ENCODE data around the gene PIM2. TPM values are rescaled to one million over a fixed set of nuclear protein-coding genes. Genes with fewer than 3 reads are reported as not detected.

Gene PIM2
- total and polyA plus RNA-seq, 2 of the 13 experiments (the other 11 are each of a cell fraction or from before 2014, with no cell fraction given), result 14.4 to 15.8 TPM

GRCh38 chrX:48957827-48958634, 39.2 kb upstream of the PIM2 start (continued):
- TF ChIP-seq ZNF280D (CRISPR knock-in tag; IDR thresholded peaks at IDR 0.05) (no peak), ZNF550 (CRISPR knock-in tag; IDR thresholded peaks at IDR 0.05; ENCODE audit: borderline replicate concordance) (no peak), ZNF503 (CRISPR knock-in tag; IDR thresholded peaks at IDR 0.05) (no peak), NCOA5 (CRISPR knock-in tag; IDR thresholded peaks at IDR 0.05) (no peak), CREB3 (CRISPR knock-in tag; IDR thresholded peaks at IDR 0.05) (no peak), GFI1 (CRISPR knock-in tag; IDR thresholded peaks at IDR 0.05; ENCODE audit: borderline replicate concordance) (no peak), FOXO1 (CRISPR knock-in tag; IDR thresholded peaks at IDR 0.05) (peak; percentile 47; the same call in 1 of the 2 replicates), NCOR1 (IDR thresholded peaks at IDR 0.05; ENCODE audit: borderline replicate concordance, low read length) (peak; percentile 72; the same call in 1 of the 2 replicates), ZC3H4 (CRISPR knock-in tag; IDR thresholded peaks at IDR 0.05; ENCODE audit: borderline replicate concordance) (no peak), YEATS2 (CRISPR knock-in tag; IDR thresholded peaks at IDR 0.05; ENCODE audit: borderline replicate concordance) (peak; percentile 51; the same call in 1 of the 2 replicates), ZNF251 (CRISPR knock-in tag; IDR thresholded peaks at IDR 0.05) (no peak), PRPF4 (IDR thresholded peaks at IDR 0.05; ENCODE audit: low read depth, low read length, poor library complexity, severe bottlenecking) (no peak), ATF7 (IDR thresholded peaks at IDR 0.05) (no peak), ATF7 (CRISPR knock-in tag; IDR thresholded peaks at IDR 0.05) (0 out of 2 replicates have a peak, but pooled peaks have one; percentile 13), ZNF3 (CRISPR knock-in tag; IDR thresholded peaks at IDR 0.05) (no peak), PRMT3 (CRISPR knock-in tag; IDR thresholded peaks at IDR 0.05; ENCODE audit: borderline replicate concordance, low read depth) (no peak), WIZ (CRISPR knock-in tag; IDR thresholded peaks at IDR 0.05) (no peak), ATF2 (CRISPR knock-in tag; IDR thresholded peaks at IDR 0.05) (no peak), HOXD1 (CRISPR knock-in tag; IDR thresholded peaks at IDR 0.05) (no peak), ZNF589 (CRISPR knock-in tag; conservative IDR thresholded peaks at IDR 0.05) (no peak)
- TF ChIP-seq, protein P1, sequence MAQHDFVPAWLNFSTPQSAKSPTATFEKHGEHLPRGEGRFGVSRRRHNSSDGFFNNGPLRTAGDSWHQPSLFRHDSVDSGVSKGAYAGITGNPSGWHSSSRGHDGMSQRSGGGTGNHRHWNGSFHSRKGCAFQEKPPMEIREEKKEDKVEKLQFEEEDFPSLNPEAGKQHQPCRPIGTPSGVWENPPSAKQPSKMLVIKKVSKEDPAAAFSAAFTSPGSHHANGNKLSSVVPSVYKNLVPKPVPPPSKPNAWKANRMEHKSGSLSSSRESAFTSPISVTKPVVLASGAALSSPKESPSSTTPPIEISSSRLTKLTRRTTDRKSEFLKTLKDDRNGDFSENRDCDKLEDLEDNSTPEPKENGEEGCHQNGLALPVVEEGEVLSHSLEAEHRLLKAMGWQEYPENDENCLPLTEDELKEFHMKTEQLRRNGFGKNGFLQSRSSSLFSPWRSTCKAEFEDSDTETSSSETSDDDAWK (CRISPR knock-in tag; IDR thresholded peaks at IDR 0.05), result no peak

All from HepG2 (cell line).